ENCODE data around the gene TTLL10. TPM values are rescaled to one million over a fixed set of nuclear protein-coding genes. Genes with fewer than 3 reads are reported as not detected.
"Not testable (repeated sequence)": the region's sequence is repeated elsewhere in the genome, so short reads cannot be mapped to it uniquely, and the experiment has no call there.

Gene TTLL10
- total RNA-seq, 1 donor from 2014 or later = 0.89 TPM

DNA sequence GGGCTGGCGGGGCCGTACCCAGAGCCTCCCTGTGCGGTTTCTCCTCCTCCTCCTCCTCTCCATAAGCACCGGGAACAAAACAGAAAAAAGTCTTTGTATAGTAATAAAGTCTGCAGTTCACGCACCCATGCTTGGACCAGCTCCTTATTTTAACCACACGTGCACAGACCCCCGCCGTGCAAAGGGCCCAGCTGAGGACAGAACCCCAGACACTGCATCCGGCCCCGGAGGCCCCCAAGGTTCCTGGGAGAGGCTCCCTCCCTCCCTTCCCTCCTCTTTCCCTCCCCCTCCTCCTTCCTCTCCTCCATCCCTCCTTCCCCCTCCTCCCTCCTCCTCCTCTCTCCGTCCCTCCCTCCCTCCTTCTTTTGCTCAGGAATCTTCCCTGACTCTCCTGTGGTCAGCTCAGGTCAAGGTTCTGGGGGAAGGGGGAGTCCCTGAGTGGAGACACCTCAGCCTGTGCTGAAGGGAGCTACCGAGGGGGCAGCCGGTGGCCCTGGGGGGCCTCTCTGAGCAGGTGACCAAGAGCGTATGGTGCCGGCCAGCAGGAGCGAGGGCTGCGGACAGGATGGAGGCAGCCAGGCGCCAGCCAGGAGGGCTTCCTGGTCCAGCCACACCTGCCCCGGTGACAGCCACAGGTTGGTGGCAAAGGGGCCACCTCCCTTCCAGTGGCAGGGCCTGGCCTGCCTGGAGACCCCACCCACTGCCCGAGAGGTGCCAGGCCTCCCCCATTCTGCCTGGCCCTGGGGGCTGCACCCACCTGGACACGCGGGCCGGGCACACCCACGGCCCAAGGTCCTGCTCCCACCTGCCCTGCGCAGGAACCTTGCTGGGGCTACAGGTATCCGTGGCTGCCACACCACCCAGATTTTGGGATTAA lies 3.2 kb upstream of the TTLL10 start:
- intact Hi-C loops (cut with micrococcal nuclease) = no loop called here

DNA sequence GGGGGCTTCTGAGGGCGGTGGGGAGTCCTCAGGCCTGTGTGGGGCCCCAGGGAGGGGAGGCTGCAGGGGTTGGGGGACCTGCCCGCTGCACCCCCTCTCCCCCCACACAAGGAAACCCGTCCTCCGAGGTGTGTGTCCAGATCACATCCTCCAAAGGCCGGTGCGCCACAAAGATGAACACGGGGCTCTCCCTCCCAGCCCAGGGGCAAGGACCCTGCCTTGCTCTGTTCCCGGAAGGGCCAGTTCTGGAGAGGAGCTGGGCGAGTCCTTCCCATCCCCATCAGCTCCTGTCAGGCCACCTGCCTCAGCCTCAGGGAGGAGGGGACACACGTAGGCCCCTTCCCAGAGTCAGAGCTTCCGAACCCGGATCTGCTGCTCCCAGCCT lies 2.5 kb upstream of the TTLL10 start:
- intact Hi-C loops (cut with micrococcal nuclease) = no loop called here

DNA sequence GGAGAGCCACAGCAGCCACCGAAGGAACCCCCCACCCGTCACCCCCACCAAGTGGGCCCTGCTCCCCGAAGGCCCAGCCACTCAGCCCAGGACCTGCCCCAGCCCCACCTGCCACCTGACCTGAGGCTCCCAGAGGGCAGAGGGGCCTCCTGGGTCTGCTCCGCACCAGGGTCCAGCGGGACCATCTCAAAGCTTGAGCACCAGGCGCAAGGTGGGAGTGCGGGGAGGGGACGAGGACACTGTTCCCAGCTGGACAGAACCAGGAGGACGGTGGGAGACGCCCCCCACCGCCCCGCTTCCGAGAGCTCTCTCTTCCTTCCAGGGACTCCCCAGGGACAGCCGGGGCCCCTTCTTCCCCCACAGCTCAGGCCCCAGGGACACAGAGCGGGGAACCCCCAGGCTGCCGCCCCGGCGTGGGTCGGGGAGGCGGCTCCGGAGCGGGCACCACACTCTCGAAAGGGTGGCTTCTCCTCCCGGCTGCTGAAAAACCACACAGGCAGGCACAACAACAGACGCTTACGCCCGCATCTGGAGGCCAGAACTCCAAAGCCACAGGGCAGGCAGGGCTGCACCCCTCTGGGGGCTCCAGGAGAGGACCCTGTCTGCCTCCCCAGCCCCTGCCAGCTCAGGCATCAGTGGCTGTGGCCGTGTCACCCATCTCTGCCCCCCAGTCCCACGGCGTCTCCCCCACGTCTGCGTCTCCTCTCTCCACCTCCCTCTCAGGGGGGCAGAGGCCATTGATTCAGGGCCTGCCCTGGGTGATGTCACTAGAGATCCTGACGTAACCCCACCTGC lies 1.9 kb upstream of the TTLL10 start:
- intact Hi-C loops (cut with micrococcal nuclease) = no loop called here

DNA sequence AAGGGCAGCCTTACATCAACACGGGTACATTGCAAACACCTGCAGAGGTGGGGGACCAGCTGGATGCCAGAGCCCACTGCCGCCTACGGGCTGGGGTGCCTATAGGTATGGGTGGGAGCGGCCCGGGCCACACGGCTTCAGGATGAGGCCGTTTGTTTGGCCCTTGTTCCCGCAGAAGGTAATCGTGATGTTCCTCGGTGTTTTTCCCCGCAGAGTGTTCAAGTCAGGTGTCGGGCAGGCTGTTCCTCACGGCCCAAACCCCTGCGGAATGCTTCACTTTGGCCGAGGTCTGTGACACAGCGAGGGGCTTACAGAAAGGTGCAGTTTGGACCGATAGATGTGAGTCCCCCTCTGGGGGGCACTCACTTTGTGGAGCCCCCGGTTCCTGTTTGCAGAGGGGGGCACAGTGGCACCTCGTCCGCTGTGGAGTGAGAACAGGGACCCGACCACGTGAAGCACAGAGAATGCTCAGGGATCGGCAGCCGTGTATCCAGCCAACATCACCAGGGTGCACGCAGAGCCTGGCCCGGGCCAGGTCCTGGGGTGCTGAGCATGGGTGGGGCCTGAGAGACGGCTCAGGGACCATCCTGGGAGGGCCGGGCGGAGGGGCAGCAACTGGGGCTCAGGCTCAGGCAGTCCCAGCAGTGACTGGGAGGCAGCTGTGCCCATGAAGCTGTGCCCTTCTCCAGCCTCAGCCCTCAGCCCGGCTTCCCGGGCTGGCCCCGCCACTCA lies 453 bp upstream of the TTLL10 start:
- intact Hi-C loops (cut with micrococcal nuclease) = no loop called here

DNA sequence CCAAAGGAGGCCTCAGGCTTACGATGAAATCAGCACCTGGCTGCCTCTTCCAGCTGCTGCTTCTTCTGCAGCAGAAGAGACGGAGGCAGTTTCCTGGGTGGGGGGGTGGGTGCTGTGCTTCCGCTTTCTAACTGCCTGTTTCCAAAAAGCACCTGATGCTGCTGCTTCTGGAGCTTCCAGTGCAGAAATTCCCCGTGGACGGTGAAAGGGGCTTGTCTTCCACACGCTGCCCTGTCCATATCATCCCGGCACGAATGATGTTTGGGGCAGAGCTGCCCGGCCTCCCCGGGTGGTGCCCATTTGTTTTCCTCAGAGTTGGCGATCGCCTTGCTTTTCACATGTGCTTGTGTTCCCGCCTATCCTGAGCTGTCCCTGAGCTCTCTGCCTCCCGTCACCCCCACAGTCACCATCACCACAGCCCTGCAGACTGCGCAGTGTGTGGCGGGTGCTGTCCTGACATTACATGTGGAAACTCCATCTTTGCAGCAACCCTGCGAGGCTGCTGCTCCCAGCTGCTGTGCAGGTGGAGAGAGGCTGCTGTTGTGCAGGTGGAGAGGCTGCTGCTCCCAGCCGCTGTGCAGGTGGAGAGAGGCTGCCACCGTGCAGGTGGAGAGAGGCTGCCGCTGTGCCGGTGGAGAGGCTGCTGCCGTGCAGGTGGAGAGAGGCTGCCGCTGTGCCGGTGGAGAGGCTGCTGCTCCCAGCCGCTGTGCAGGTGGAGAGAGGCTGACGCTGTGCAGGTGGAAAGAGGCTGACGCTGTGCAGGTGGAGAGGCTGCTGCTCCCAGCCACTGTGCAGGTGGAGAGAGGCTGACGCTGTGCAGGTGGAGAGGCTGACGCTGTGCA lies 1.8 kb downstream of the TTLL10 start:
- intact Hi-C loops (cut with micrococcal nuclease) = no loop called here

DNA sequence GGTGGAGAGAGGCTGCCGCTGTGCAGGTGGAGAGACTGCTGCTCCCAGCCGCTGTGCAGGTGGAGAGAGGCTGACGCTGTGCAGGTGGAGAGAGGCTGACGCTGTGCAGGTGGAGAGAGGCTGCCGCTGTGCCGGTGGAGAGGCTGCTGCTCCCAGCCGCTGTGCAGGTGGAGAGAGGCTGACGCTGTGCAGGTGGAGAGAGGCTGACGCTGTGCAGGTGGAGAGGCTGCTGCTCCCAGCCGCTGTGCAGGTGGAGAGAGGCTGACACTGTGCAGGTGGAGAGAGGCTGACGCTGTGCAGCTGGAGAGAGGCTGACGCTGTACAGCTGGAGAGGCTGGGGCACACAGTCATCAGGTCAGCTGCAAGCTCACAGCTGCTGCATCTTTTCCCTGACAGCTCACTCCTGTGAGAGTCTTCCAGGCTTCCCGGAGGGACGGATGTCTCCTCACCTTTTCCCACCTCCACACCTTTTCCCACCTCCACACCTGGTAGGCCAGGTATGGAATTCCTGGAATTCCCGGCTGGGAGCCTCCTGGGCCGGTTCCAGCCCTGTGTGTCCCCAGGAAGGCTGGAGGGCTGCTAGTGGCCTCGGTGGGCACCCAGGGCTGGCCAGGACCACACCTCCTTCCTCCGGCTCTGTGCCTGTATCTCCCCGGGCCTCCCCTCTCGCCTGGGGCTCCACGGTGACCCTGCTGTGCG lies 2.5 kb downstream of the TTLL10 start:
- intact Hi-C loops (cut with micrococcal nuclease) = not testable (repeated sequence)

DNA sequence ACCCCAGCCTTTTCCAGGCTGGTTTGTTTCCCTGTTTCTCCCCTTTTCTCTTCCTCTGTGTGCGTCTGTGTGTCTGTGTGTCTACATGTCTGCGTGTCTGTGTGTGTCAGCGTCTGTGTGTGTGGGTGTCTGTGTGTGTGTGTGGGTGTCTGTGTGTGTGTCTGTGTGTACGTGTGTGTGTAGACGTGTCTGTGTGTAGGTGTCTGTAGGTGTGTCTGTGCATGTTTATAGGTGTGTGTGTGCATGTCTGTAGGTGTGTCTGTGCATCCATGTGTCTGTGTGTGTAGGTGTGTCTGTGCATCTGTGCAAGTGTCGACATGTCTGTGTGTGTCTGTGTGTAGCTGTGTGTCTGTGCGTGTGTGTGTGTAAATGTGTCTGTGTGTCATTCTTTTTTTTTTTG lies 3.3 kb downstream of the TTLL10 start:
- intact Hi-C loops (cut with micrococcal nuclease) = no loop called here

DNA sequence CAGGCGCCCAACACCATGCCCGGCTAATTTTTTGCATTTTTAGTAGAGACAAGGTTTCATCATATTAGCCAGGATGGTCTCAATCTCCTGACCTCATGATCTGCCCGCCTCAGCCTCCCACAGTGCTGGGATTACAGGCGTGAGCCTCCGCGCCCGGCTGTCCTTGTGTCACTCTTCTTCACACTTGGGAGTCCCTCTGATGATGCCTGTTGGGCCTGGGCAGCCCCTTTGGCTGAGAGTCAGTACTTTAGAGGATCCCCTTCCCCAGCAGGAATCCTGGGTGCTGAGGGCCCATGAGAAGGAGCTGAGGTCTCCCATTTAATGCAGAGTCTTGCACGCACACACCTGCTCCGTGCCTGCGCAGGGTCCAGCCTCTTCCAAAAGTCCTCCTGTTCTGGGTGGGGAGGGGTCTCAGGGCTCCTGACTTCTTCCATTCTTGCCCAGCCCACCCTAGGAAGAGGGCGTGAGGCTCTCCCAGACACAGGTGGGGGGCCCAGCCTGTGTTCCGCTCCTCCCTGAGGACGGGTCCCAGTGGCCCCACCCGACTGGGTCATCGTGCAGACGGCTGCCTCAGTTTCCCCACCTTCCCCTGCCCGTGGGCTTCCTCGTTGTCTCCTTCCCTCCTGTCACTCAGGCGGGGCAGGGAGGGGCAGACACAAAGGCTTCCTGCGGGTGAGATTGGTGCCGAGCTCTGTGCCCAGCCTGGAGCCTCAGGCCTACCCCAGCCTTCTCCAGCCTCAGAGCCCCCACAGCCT lies 3.9 kb downstream of the TTLL10 start:
- intact Hi-C loops (cut with micrococcal nuclease) = no loop called here

DNA sequence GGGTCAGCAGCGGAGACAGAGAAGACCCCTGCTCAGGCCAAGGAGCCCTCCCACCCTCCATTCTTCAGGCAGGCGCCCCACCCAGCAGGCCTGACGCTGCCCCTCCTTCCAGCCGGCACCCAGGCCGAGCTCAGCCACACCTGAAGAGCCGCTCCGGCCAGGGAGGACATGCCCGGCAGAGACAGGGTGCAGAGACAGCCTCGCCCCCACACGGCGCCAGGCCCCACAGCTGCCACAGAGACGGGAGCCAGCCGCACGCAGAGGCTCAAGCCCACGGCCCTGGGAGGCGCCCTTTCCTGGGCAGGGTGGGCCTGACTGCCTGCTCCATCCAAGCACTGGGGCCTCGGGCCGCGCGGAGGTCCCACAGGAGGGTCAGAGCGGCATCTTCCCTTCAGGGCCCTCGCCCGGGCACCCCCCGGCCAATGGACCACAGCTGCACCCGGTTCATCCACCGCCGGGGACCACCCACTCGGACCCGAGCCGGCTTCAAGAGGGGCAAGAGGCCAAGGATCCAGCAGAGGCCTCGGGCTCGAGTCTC lies 5.2 kb downstream of the TTLL10 start:
- intact Hi-C loops (cut with micrococcal nuclease) = no loop called here

DNA sequence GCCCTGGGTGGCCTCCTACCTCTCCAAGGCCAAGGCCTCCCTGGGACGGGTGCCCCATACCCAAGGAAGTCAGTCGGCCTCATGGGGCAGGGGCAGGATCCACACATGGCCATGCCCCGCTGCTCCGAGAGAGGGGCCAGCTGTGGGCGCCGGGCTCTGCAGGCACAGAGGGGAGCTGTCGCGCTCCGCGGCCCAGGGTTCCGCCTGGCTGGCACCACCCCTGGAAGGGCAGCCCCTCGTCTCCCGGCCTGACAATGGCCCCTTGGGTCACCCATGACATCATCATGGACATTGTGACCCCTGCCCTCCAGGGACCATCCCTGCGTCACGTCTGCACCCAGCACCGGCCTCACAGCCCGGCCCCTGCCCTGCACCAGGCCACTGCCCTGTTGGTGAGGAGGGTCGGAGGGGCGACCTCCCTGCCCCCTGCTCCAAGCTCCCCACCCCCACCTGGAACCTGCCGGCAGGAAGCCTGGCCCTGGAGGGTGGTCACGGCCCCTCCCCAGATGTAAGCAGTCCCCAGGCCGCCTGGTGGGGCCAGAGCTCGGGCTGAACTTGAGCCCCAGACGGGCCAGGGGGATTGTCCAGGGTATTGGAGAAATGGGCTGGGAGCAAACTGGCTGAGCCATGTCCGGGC lies 5.8 kb downstream of the TTLL10 start:
- intact Hi-C loops (cut with micrococcal nuclease) = no loop called here

DNA sequence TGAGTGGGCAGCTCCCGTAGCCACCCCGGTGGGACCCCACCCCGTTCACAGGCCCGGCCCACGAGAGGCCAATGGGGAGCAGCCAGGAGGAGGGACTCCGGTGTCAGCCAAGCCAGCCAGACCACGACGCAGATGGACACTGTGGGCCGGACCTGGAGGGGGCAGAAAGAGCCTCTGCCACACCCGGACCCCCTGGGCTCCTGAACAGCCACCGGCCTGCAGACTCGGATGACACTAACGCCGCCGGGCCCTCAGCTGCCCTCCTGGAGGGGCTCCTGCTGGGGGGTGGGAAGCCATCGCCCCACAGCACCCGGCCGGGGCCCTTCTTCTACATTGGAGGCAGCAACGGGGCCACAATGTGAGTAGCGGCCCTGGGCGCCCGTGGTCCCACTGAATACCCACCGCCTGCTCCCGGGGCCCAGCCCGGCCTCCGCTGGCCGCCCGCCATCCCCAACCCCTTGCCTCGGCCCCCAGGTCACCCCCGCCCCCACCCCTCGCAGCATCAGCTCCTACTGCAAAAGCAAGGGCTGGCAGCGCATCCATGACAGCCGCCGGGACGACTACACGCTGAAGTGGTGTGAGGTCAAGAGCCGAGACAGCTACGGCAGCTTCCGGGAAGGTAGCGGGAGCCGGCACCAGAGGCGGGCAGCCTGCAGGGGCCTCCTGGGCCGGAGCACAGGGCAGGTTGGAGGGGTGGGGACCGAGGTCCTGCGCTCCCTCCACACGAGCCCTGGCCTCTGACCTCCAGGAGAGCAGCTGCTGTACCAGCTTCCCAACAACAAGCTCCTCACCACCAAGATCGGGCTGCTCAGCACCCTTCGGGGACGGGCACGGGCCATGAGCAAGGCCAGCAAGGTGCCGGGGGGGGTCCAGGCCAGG lies 6.5 kb downstream of the TTLL10 start:
- intact Hi-C loops (cut with micrococcal nuclease) = no loop called here

DNA sequence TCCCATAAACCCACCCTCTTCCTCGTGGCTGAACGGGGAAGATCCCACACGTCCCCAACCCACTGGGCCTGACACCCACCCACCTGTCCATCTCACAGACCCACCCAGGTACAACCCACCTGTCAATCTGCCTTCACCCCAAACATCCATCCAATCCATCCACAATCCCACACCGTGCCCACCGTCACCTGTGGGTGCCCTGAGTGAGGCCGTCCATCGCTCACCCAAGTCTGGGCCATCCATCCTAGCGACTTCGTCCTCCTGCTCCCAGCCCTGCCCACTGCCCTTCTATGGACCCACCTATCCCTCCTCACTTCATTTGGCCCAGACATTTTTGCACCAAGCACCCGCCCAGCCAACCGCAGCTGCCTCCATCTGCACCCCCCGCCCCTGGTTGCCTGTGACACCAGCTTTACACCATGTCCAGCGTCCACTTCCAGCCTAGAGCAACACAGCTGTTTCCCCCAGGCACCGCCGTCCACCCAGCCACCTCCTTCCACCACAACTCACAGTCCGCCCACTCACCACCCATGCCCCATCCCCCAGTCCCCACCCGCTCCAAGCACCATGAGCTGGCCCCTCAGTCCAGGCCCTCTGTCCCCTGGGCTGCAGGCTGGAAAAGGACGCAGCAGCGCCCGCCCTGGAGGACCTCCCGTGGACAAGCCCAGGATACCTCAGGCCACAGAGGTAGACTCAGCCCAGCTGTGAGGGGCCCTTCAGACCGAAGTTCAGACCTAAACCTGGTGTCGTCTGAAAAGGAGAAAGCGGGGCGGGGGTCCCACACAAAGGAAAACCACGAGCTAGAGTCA lies 7.7 kb downstream of the TTLL10 start:
- intact Hi-C loops (cut with micrococcal nuclease) = no loop called here

DNA sequence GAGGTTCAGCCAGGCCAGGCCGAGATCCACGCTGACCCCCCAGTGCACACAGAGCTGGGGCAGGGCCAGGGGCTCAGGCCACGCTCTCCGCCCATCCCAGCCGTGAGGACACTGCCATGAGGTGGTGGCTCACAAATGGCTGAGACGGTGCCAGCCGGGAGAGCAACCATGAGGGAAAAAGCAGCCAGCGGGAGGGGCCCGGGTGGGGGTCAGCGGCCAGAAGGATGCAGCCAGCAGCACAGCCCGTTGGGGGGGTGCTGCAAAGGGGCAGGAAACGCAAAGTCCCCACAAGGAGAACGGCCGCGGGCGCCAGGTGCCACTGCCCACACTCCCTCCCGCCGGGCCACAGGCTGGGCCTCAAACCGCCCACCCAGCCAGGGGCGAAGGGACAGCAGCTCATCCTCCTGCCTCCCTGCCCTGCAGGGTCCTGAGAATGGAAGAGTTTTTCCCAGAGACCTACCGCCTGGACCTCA lies 8.3 kb downstream of the TTLL10 start:
- intact Hi-C loops (cut with micrococcal nuclease) = no loop called here

DNA sequence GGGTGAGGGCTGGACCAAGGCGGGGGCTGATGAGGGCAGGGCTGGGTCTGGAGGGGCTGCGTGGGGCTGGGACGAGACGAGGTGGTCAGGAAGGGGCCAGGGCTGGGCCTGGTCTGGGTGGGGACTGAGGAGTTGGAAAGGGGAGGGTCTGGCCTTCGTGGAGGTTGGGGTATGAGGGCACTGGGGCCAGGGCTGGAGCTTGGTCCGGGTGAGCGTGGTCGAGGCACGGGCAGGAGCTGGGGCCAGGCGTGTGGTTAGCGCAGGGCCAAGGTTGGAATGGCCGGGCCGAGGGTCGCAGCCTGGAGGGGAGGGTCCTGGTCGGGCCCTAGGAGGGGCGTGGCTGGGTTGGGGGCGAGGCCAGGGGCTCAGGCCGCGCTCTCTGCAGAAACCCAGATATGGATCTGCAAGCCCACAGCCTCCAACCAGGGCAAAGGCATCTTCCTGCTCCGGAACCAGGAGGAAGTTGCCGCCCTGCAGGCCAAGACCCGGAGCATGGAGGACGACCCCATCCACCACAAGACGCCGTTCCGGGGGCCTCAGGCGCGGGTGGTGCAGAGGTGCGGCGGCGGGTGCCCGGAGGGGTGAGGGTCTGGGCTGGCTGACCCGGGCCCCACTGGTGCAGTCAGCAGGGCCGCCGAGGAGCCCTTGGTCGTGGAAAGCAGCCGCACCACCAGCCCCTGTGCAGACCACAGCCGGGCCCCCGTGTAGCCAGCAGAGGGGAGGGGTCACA lies 9.0 kb downstream of the TTLL10 start:
- intact Hi-C loops (cut with micrococcal nuclease) = no loop called here

DNA sequence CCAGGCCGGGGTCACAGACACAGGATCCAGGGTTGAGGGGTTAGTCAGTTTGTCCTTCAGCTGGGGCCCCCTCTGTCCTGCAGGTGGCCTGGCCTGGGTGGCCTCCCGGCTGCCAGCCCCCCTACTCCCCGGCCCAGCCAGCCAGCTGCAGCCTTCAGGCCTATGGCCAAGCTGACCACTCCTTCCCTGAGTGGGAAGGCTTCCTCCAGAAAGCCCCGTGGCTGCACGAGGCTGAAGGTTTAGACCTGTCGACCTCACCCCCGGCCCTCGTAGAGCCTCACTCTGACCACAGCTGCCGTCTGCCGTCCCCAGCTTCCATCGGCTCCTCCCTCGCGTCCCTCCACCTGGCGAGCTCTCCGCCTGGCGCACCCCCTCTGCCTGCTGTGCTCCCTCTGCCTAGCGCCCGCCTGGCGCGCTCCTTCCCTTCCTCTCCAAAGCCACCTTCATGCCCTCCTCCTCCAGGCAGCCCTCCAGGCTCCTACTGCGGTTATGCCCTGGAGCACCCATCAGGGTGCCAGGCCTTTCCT lies 9.6 kb downstream of the TTLL10 start:
- intact Hi-C loops (cut with micrococcal nuclease) = no loop called here

Measured in T-helper 2 cell treated with Interferon-gamma antibody and Interleukin-4, amounts not matched to agents 100 ng/mL and 5 ng/mL, for 36 hours (primary cell).